Activated CD4-positive, alpha-beta T cell treated with anti-CD3 and anti-CD28 coated beads, Interleukin-2, amount 50 U/mL, for 16 hours (primary cell): ENCODE results near the gene MTMR11.
"Not testable (repeated sequence)": the region's sequence is repeated elsewhere in the genome, so short reads cannot be mapped to it uniquely, and the experiment has no call there.

ENCODE experiments used
- DNase-seq: peaks from one replicate; pipeline ENCODE4 v3.0.0-alpha.2; 2020

The MTMR11 gene

GRCh38 chr1:149888247-149888998, 48.3 kb downstream of the MTMR11 start:
- DNase-seq: peak; percentile 94

- DNase-seq: peak; percentile 96
Measured at GRCh38 chr1:149887456-149888246, 49.0 kb downstream of the MTMR11 start.

GRCh38 chr1:149887196-149887455, 49.6 kb downstream of the MTMR11 start:
- not testable (repeated sequence) for DNase-seq

- peak; percentile 97 for DNase-seq
Measured at GRCh38 chr1:149886396-149887195, 50.1 kb downstream of the MTMR11 start.

GRCh38 chr1:149886121-149886395, 50.6 kb downstream of the MTMR11 start:
- DNase-seq: not testable (repeated sequence)

- peak; percentile 86 for DNase-seq
Measured at GRCh38 chr1:149885339-149886120, 51.1 kb downstream of the MTMR11 start.

GRCh38 chr1:149884433-149885338, 52.0 kb downstream of the MTMR11 start:
- DNase-seq: peak; percentile 45

- no peak for DNase-seq
Measured at GRCh38 chr1:149883598-149884247, 53.0 kb downstream of the MTMR11 start.

- DNase-seq: no peak
Measured at GRCh38 chr1:149881876-149882275, 54.8 kb downstream of the MTMR11 start.

- no peak for DNase-seq
Measured at GRCh38 chr1:149879556-149879955, 57.1 kb downstream of the MTMR11 start.
